ENCODE results near the gene ANKRD55. TPM values are rescaled to one million over a fixed set of nuclear protein-coding genes. Genes with fewer than 3 reads are reported as not detected.
"Not testable (repeated sequence)": the region's sequence is repeated elsewhere in the genome, so short reads cannot be mapped to it uniquely, and the experiment has no call there.

Gene ANKRD55
- total RNA-seq, 4 donors from 2014 or later: 0.09 TPM; not detected in 3

- Histone ChIP-seq H3K36me3 (no peaks in the 10 kb centered on the region), H3K27ac (peak overlapping the region in 2 of 4 donors; percentile 30 to 48), H3K27me3 (no peaks in the 10 kb centered on the region), H3K4me3 (no peak overlapping the region), H3K4me1 (peaks cover 0 to 13% (median 0%) of the 10 kb centered on the region in 3 donors), H3K9me3 (no peaks in the 10 kb centered on the region)
- intact Hi-C loops (cut with DNase I): no loop called here
- no peak for DNase-seq
- WGBS, 2 donors: 83 to 88% methylated on average over 4 of the region's 4 CpGs
- no peak for TF ChIP-seq POLR2A (IDR thresholded peaks at IDR 0.05)
- TF ChIP-seq, protein P1, sequence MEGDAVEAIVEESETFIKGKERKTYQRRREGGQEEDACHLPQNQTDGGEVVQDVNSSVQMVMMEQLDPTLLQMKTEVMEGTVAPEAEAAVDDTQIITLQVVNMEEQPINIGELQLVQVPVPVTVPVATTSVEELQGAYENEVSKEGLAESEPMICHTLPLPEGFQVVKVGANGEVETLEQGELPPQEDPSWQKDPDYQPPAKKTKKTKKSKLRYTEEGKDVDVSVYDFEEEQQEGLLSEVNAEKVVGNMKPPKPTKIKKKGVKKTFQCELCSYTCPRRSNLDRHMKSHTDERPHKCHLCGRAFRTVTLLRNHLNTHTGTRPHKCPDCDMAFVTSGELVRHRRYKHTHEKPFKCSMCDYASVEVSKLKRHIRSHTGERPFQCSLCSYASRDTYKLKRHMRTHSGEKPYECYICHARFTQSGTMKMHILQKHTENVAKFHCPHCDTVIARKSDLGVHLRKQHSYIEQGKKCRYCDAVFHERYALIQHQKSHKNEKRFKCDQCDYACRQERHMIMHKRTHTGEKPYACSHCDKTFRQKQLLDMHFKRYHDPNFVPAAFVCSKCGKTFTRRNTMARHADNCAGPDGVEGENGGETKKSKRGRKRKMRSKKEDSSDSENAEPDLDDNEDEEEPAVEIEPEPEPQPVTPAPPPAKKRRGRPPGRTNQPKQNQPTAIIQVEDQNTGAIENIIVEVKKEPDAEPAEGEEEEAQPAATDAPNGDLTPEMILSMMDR (IDR thresholded peaks at IDR 0.05): no peak
These were observed 77.0 kb downstream of the ANKRD55 start for GRCh38 chr5:56155992-56156584.

GRCh38 chr5:56154732-56155484 lies 78.2 kb downstream of the ANKRD55 start:
- H3K27ac ChIP-seq: peak overlapping the region in 3 of 4 donors; percentile 38 to 48 (median 47)
- intact Hi-C loops (cut with DNase I): no loop called here

GRCh38 chr5:56152437-56152836 lies 80.7 kb downstream of the ANKRD55 start:
- H3K27ac ChIP-seq: no peak overlapping the region
- H3K9me3 ChIP-seq: no peaks in the 10 kb centered on the region
- WGBS, 2 donors: 41 to 43% methylated on average over 2 of the region's 2 CpGs
- no peak for DNase-seq
- no peaks in the 10 kb centered on the region for H3K36me3 ChIP-seq
- no peak for TF ChIP-seq POLR2A (IDR thresholded peaks at IDR 0.05)
- TF ChIP-seq, protein P1 (IDR thresholded peaks at IDR 0.05): no peak
- H3K27me3 ChIP-seq: no peaks in the 10 kb centered on the region
- peaks cover 0 to 13% (median 0%) of the 10 kb centered on the region in 3 donors for H3K4me1 ChIP-seq
- intact Hi-C loops (cut with DNase I): no loop called here
- no peak overlapping the region for H3K4me3 ChIP-seq

More at GRCh38 chr5:56154732-56155484, 78.2 kb downstream of the ANKRD55 start:
- WGBS, 2 donors: 59 to 77% methylated on average over 7 to 8 of the region's 9 CpGs
- Histone ChIP-seq H3K9me3 (no peaks in the 10 kb centered on the region), H3K36me3 (no peaks in the 10 kb centered on the region), H3K4me1 (peaks cover 0 to 13% (median 0%) of the 10 kb centered on the region in 3 donors), H3K27me3 (no peaks in the 10 kb centered on the region), H3K4me3 (no peak overlapping the region)
- DNase-seq: no peak
- TF ChIP-seq POLR2A (IDR thresholded peaks at IDR 0.05): no peak
- TF ChIP-seq, protein P1 (IDR thresholded peaks at IDR 0.05): no peak

DNA sequence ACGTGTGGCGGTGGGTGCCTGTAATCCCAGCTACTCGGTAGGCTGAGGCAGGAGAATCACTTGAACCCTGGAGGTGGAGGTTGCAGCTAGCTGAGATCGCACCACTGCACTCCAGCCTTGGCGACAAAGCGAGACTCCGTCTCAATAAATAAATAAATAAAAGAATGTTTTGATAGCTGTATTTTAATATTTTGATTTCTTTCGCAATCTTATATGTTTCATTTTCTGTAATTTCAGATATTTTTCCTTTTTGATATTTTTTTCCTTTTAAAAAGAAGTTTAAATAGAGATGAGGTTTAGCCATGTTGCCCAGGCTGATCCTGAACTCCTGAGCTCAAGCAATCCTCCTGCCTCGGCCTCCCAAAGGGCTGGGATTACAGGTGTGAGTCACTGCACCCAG lies 82.4 kb downstream of the ANKRD55 start:
- H3K27me3 ChIP-seq; H3K36me3 ChIP-seq; H3K27ac ChIP-seq; H3K4me3 ChIP-seq; intact Hi-C loops (cut with DNase I); H3K4me1 ChIP-seq; H3K9me3 ChIP-seq; DNase-seq: not testable (repeated sequence)
- WGBS, 2 donors: 91 to 97% methylated on average over 9 of the region's 9 CpGs

GRCh38 chr5:56148453-56148971 lies 84.6 kb downstream of the ANKRD55 start:
- no peaks in the 10 kb centered on the region for H3K4me1 ChIP-seq
- DNase-seq: no peak
- H3K36me3 ChIP-seq: no peaks in the 10 kb centered on the region
- intact Hi-C loops (cut with DNase I): no loop called here
- peak overlapping the region in 1 of 4 donors; percentile 46 for H3K27ac ChIP-seq
- 60 to 71% methylated on average over 4 of the region's 4 CpGs for WGBS, 2 donors
- H3K27me3 ChIP-seq: no peaks in the 10 kb centered on the region
- no peaks in the 10 kb centered on the region for H3K9me3 ChIP-seq
- no peak for TF ChIP-seq POLR2A (IDR thresholded peaks at IDR 0.05)
- TF ChIP-seq, protein P1 (IDR thresholded peaks at IDR 0.05): no peak
- H3K4me3 ChIP-seq: no peak overlapping the region
